Adrenal gland (tissue), 5 donors: Measurements from ENCODE around the gene CEP85.

Source experiments
- CTCF ChIP-seq, 6 experiments: fragments of 450-650 bp in 4 of 6; fragments of 200-600 bp in 2 of 6; sonication (generic) in 1 of 6; IDR thresholded peaks; 1 replicate in 5 of 6; 2 replicates in 1 of 6; pipeline versions ENCODE4 v1.5.1 to v1.8.0; 2016 to 2021; ENCODE audit warnings: antibody characterized with exemption in 6 of 6, mild to moderate bottlenecking in 2 of 6, moderate library complexity in 1 of 6
- POLR2A ChIP-seq, 2 donors: fragments of 450-650 bp; IDR thresholded peaks; one replicate each; pipeline ENCODE4 v1.6.1; 2017; ENCODE audit warnings: antibody characterized with exemption in 2 of 2, mild to moderate bottlenecking in 2 of 2, moderate library complexity in 1 of 2
- donor health status: DM: no; HTN: no; CAD: no.

GRCh38 chr1:26234644-26235370 is 807 bp downstream of the CEP85 start:
- TF ChIP-seq CTCF (IDR thresholded peaks at IDR 0.05) (no peak), POLR2A (IDR thresholded peaks at IDR 0.05) (no peak)
